Ovary (tissue), 3 donors: ENCODE results near the gene RNASE11.

Source experiments
- CTCF ChIP-seq, 3 donors: fragments of 450-650 bp in 2 of 3; fragments of 200-600 bp in 1 of 3; IDR thresholded peaks; one replicate each; pipeline versions ENCODE4 v1.5.1 to v1.8.0; 2016 to 2022; ENCODE audit warnings: antibody characterized with exemption in 3 of 3, mild to moderate bottlenecking in 1 of 3
- EP300 ChIP-seq: sonication (generic); formaldehyde crosslinking; IDR thresholded peaks from one replicate; pipeline ENCODE4 v1.6.1; 2017; ENCODE audit warnings: antibody characterized with exemption
- POLR2A ChIP-seq: fragments of 450-650 bp; IDR thresholded peaks from one replicate; pipeline ENCODE4 v1.6.1; 2017; ENCODE audit warnings: antibody characterized with exemption, mild to moderate bottlenecking, moderate library complexity
- donor health status: DM: no; HTN: no; CAD: no.

GRCh38 chr14:20630340-20631022 lies 42.7 kb upstream of the RNASE11 start:
- TF ChIP-seq CTCF (IDR thresholded peaks at IDR 0.05) (no peak), EP300 (no peak), POLR2A (no peak)
